SU-DHL-6 (cell line): ENCODE data around the gene B3GNT2.

Source experiments
- EZH2phosphoT487 ChIP-seq: fragments of 200-600 bp; sonication (generic), shearing (Covaris generic); conservative IDR thresholded peaks from 2 replicates; pipeline ENCODE4 v1.6.1; 2018; ENCODE audit warnings: mild to moderate bottlenecking, antibody characterized with exemption, low read length, moderate library complexity, mixed read lengths
- TF ChIP-seq, protein P1 (sequence below): fragments of 200-600 bp; sonication (generic); IDR thresholded peaks from one replicate; pipeline ENCODE4 v1.5.1; 2017; ENCODE audit warnings: antibody characterized with exemption, mild to moderate bottlenecking, low read length, moderate library complexity; ENCODE audit not compliant: insufficient read depth, poor library complexity, severe bottlenecking

DNA sequence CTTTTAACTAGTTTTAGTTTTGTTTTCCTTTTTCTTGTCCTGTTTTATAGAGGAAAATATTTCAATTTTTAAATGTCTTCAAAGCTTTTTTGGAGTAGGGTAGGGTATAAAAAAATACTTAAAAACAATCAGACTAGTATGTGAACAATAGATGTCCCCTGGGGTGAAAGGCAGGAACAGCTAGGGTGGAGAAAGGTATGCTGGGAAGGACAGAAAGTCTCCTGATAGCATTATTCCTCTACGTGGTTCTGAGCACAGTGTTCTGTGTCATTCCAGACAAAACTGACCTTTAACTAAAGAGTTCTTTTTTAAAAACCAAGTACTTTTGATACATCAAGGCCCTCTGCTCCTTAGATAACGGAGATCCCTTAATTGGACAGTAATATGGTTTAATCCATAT lies 32.1 kb upstream of the B3GNT2 start:
- TF ChIP-seq, protein P1, sequence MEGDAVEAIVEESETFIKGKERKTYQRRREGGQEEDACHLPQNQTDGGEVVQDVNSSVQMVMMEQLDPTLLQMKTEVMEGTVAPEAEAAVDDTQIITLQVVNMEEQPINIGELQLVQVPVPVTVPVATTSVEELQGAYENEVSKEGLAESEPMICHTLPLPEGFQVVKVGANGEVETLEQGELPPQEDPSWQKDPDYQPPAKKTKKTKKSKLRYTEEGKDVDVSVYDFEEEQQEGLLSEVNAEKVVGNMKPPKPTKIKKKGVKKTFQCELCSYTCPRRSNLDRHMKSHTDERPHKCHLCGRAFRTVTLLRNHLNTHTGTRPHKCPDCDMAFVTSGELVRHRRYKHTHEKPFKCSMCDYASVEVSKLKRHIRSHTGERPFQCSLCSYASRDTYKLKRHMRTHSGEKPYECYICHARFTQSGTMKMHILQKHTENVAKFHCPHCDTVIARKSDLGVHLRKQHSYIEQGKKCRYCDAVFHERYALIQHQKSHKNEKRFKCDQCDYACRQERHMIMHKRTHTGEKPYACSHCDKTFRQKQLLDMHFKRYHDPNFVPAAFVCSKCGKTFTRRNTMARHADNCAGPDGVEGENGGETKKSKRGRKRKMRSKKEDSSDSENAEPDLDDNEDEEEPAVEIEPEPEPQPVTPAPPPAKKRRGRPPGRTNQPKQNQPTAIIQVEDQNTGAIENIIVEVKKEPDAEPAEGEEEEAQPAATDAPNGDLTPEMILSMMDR, result no peak
- TF ChIP-seq EZH2phosphoT487, result no peak
